ENCODE measurements around the gene FADS2. TPM values are rescaled to one million over a fixed set of nuclear protein-coding genes. Genes with fewer than 3 reads are reported as not detected.
A peak's percentile ranks its signal among the peaks of the same experiment; 100 is the strongest.

The FADS2 gene
- total RNA-seq, 1 experiment from 2014 or later = 423 TPM

- ChIA-PET POLR2A (no interaction called here), CTCF (interaction anchor here (1.0 to 1.2 kb wide), 2 partner anchors 66 to 218 kb away, joined by 3 to 4 read pairs; no protein-coding TSS in a partner anchor)
- Mint-ChIP-seq H3K36me3 (peaks cover 54% of the 10 kb centered on the region), H3K4me1 (peaks cover 4% of the 10 kb centered on the region; the same call in 1 of the 2 replicates), H3K27me3 (ENCODE audit: low read depth) (no peaks in the 10 kb centered on the region), H3K9me3 (no peaks in the 10 kb centered on the region), H3K4me3 (no peak overlapping the region), H3K27ac (no peak overlapping the region)
- no peak for DNase-seq (ENCODE audit: low spot score)
- TF ChIP-seq GABPB1 (CRISPR knock-in tag; IDR thresholded peaks at IDR 0.05) = no peak
- no peak for TF ChIP-seq TCF7 (CRISPR knock-in tag; IDR thresholded peaks at IDR 0.05; ENCODE audit: low read depth)
- no peak for TF ChIP-seq ZNF416 (CRISPR knock-in tag; IDR thresholded peaks at IDR 0.05)
- TF ChIP-seq GTF2I (CRISPR knock-in tag; conservative IDR thresholded peaks at IDR 0.05) = no peak
- TF ChIP-seq E2F1 (CRISPR knock-in tag; IDR thresholded peaks at IDR 0.05) = no peak
- TF ChIP-seq ZBTB21 (CRISPR knock-in tag; IDR thresholded peaks at IDR 0.05; ENCODE audit: borderline replicate concordance) = no peak
- no peak for TF ChIP-seq HMGA2 (CRISPR knock-in tag; IDR thresholded peaks at IDR 0.05)
- no peak for TF ChIP-seq NFE2L1 (CRISPR knock-in tag; IDR thresholded peaks at IDR 0.05)
- TF ChIP-seq ZBTB43 (CRISPR knock-in tag; IDR thresholded peaks at IDR 0.05) = no peak
- no peak for TF ChIP-seq PREB (CRISPR knock-in tag; IDR thresholded peaks at IDR 0.05; ENCODE audit: borderline replicate concordance)
- ATAC-seq = no peak
Observed at GRCh38 chr11:61863548-61864081, 35.5 kb downstream of the FADS2 start.

GRCh38 chr11:61864814-61865775, 37.0 kb downstream of the FADS2 start:
- peaks cover 7% of the 10 kb centered on the region for H3K4me1 Mint-ChIP-seq
- ChIA-PET POLR2A (no interaction called here), CTCF (interaction anchor here (0.6 to 1.8 kb wide), 3 partner anchors 34 to 553 kb away, joined by 3 to 6 read pairs (median 4); no protein-coding TSS in a partner anchor)
- DNase-seq (ENCODE audit: low spot score) (no peak), ATAC-seq (no peak)
- no peaks in the 10 kb centered on the region for H3K27me3 Mint-ChIP-seq (ENCODE audit: low read depth)
- H3K4me3 Mint-ChIP-seq = no peak overlapping the region
- H3K36me3 Mint-ChIP-seq = peaks cover 40% of the 10 kb centered on the region
- H3K9me3 Mint-ChIP-seq = no peaks in the 10 kb centered on the region
- H3K27ac Mint-ChIP-seq = peak overlapping the region; percentile 34; the same call in 1 of the 2 replicates
- no peak for TF ChIP-seq NR3C1 (CRISPR knock-in tag; conservative IDR thresholded peaks at IDR 0.05; ENCODE audit: low read depth)
- no peak for TF ChIP-seq USF2 (CRISPR knock-in tag; IDR thresholded peaks at IDR 0.05)
- TF ChIP-seq ZNF532 (CRISPR knock-in tag; IDR thresholded peaks at IDR 0.05; ENCODE audit: borderline replicate concordance) = no peak
- no peak for TF ChIP-seq CTCF (IDR thresholded peaks at IDR 0.05)
- no peak for TF ChIP-seq ZNF281 (CRISPR knock-in tag; IDR thresholded peaks at IDR 0.05)
- no peak for TF ChIP-seq TEAD4 (CRISPR knock-in tag; IDR thresholded peaks at IDR 0.05)
- no peak for TF ChIP-seq GABPB1 (CRISPR knock-in tag; IDR thresholded peaks at IDR 0.05)
- TF ChIP-seq ELF4 (CRISPR knock-in tag; IDR thresholded peaks at IDR 0.05; ENCODE audit: low read depth) = no peak

Data from WTC11 (cell line).